Aorta (tissue), 5 donors: ENCODE measurements around the gene RIN3. TPM values are rescaled to one million over a fixed set of nuclear protein-coding genes. Genes with fewer than 3 reads are reported as not detected.

Source experiments
- ATAC-seq: fragments of 200-7000 bp; cut with Tn5 transposase; one replicate; pipeline ENCODE4 v1.9.1; 2022; ENCODE audit warnings: moderate library complexity; ENCODE audit not compliant: low FRiP score
- DNase-seq, 2 donors: peaks; one replicate each; pipeline ENCODE4 v3.0.0-alpha.2; 2020
- H3K27ac ChIP-seq, 2 donors: one replicate each; pipeline ENCODE4 v1.5.1; 2013; ENCODE audit warnings: low read length in 2 of 2, mild to moderate bottlenecking in 2 of 2, moderate library complexity in 2 of 2, control low read depth in 1 of 2, inconsistent platforms in 1 of 2, low read depth in 1 of 2
- H3K27me3 ChIP-seq, 2 donors: one replicate each; pipeline ENCODE4 v1.6.1; 2013; ENCODE audit warnings: control low read depth in 1 of 2, low read length in 1 of 2, mild to moderate bottlenecking in 1 of 2, moderate library complexity in 1 of 2; ENCODE audit not compliant: insufficient read depth in 2 of 2, control insufficient read depth in 1 of 2
- H3K36me3 ChIP-seq, 2 donors: one replicate each; pipeline ENCODE4 v1.6.1; 2013; ENCODE audit warnings: control low read depth in 1 of 2, low read length in 1 of 2, mild to moderate bottlenecking in 1 of 2; ENCODE audit not compliant: insufficient read depth in 2 of 2, control insufficient read depth in 1 of 2
- H3K4me1 ChIP-seq, 2 donors: one replicate each; pipeline ENCODE4 v1.6.1; 2013; ENCODE audit warnings: low read length in 2 of 2, control low read depth in 1 of 2, mild to moderate bottlenecking in 1 of 2, moderate library complexity in 1 of 2; ENCODE audit not compliant: insufficient read depth in 2 of 2, control insufficient read depth in 1 of 2
- H3K4me3 ChIP-seq, 2 donors: one replicate each; pipeline ENCODE4 v1.5.1; 2013; ENCODE audit warnings: low read length in 2 of 2, control low read depth in 1 of 2, mild to moderate bottlenecking in 1 of 2
- H3K9me3 ChIP-seq: one replicate; pipeline ENCODE4 v1.6.1; 2013; ENCODE audit warnings: mild to moderate bottlenecking, low read length; ENCODE audit not compliant: control insufficient read depth
- WGBS, 2 donors: extraction: QIAGEN DNeasy Blood & Tissue Kit; methylation state at CpG; one replicate each; pipeline ENCODE4 v1.1.7; 2013; 5-methylcytosine and 5-hydroxymethylcytosine counted together
- intact Hi-C, 2 donors: fragments of 100-400 bp; cut with DNase I; formaldehyde crosslinking; loops; one replicate each; pipeline versions ENCODE4 v1.14.2 to v1.15.0; 2022
- polyA plus RNA-seq, 2 donors: library from polyadenylated mRNA; stranded (reverse); fragments of 200-250 nt; gene quantifications; one replicate each; pipeline ENCODE4 v1.2.3, GENCODE V29; 2013
- total RNA-seq, 2 donors: library from RNA; stranded (reverse); fragmentation: NEBNext Ultra II Directional; extraction: Animal tissue kit (Norgen Biotek cat#: 25700); gene quantifications; one replicate each; pipeline ENCODE4 v1.2.1, GENCODE V29; 2021
- donor health status: healthy with polysubstance abuse.
- donor health status: Bipolar disorder and iron deficiency.
- donor health status: DM: no; HTN: no; CAD: no.
- donor health status: DM: no; HTN: no; CAD: no.
- donor health status: DM: yes; HTN: yes; CAD: no.

Gene RIN3
- total and polyA plus RNA-seq, 4 donors, result 10.5 to 53.8 (median 30.1) TPM

DNA sequence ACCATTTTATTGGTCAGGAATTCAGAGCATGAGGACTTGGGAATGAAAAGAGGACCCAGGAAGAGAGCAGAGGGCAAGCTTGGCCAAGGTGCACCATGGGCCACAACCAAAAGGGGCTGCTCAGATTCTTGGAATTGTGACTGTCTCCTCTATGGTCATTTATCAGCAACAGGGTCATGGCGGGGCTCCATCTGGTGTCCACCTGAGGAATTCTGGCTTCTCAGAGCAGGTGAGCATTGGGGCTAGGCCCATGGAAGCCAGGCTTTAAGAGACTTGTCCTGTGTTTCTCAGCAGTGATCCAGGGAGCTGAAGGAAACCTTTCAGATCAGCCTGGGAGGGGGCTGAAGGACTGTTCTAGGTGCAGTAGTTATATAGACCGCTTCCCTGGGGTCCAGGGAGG lies 2.6 kb upstream of the RIN3 start:
- 91 to 95% methylated on average over 2 of the region's 2 CpGs for WGBS, 2 donors
- no peak for ATAC-seq
- no peaks in the 10 kb centered on the region for H3K4me1 ChIP-seq
- no peak overlapping the region for H3K27ac ChIP-seq
- H3K36me3 ChIP-seq, result no peaks in the 10 kb centered on the region
- DNase-seq, result peak in 1 of 2 donors; percentile 21
- no peaks in the 10 kb centered on the region for H3K9me3 ChIP-seq
- intact Hi-C loops, result loop anchor here in 1 of 2 donors (5.0 kb wide), 1 partner anchor 76 kb away; no protein-coding TSS in a partner anchor
- no peak overlapping the region for H3K4me3 ChIP-seq
- H3K27me3 ChIP-seq, result no peaks in the 10 kb centered on the region

DNA sequence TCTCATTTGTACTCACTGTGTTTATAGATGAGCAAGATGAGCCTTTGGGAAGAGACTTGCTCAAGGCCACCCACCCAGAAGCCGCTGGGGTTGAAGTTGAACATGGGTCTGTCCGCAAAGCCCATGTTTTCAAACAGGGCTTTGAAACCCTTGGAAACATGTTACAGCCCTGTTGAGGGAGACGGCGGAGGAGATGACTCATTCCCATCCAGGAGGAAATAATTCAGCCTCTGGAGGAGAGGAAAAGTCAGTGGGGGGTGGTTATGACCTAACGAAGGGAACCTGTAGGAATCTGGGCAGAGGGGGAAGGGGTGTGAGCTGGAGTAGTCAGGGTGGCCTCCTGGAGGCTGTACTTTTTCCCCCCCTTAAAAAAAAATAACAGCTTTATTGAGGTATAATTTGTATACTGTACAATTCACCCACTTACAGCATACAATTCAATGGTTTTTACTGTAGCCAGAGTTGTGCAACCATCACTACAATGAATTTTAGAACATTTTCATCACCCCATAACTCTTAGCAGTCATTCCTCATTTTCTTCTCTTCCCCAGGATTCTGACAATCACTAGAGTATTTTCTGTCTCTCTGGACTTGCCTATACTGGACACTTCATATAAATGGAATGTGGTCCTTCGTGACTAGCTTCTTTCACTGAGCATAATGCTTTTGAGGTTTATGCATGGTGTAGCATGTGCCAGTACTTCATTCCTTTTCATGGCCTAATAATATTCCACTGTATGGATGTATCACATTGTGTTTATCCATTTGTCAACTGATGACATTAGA lies 1.9 kb upstream of the RIN3 start:
- intact Hi-C loops, result loop anchor here in 1 of 2 donors (5.0 kb wide), 1 partner anchor 76 kb away; no protein-coding TSS in a partner anchor
- no peaks in the 10 kb centered on the region for H3K36me3 ChIP-seq
- 25 to 34% methylated on average over 6 of the region's 6 CpGs for WGBS, 2 donors
- no peaks in the 10 kb centered on the region for H3K4me1 ChIP-seq
- no peak overlapping the region for H3K4me3 ChIP-seq
- ATAC-seq (peak; percentile 51), DNase-seq (peak in 1 of 2 donors; percentile 76)
- H3K9me3 ChIP-seq, result no peaks in the 10 kb centered on the region
- no peaks in the 10 kb centered on the region for H3K27me3 ChIP-seq
- peak overlapping the region in 1 of 2 donors; percentile 50 for H3K27ac ChIP-seq

- Histone ChIP-seq H3K9me3 (no peaks in the 10 kb centered on the region), H3K27ac (peak overlapping the region in 1 of 2 donors; percentile 80), H3K36me3 (no peaks in the 10 kb centered on the region), H3K27me3 (no peaks in the 10 kb centered on the region), H3K4me3 (peak overlapping the region in 1 of 2 donors; percentile 70), H3K4me1 (no peaks in the 10 kb centered on the region)
- intact Hi-C loops, result loop anchor here in 1 of 2 donors (5.0 kb wide), 1 partner anchor 74 kb away; no protein-coding TSS in a partner anchor
- DNase-seq, result peak in 1 of 2 donors; percentile 49
- 81 to 85% methylated on average over 9 of the region's 9 CpGs for WGBS, 2 donors
- no peak for ATAC-seq
Measured at GRCh38 chr14:92512807-92513203, 776 bp upstream of the RIN3 start.

DNA sequence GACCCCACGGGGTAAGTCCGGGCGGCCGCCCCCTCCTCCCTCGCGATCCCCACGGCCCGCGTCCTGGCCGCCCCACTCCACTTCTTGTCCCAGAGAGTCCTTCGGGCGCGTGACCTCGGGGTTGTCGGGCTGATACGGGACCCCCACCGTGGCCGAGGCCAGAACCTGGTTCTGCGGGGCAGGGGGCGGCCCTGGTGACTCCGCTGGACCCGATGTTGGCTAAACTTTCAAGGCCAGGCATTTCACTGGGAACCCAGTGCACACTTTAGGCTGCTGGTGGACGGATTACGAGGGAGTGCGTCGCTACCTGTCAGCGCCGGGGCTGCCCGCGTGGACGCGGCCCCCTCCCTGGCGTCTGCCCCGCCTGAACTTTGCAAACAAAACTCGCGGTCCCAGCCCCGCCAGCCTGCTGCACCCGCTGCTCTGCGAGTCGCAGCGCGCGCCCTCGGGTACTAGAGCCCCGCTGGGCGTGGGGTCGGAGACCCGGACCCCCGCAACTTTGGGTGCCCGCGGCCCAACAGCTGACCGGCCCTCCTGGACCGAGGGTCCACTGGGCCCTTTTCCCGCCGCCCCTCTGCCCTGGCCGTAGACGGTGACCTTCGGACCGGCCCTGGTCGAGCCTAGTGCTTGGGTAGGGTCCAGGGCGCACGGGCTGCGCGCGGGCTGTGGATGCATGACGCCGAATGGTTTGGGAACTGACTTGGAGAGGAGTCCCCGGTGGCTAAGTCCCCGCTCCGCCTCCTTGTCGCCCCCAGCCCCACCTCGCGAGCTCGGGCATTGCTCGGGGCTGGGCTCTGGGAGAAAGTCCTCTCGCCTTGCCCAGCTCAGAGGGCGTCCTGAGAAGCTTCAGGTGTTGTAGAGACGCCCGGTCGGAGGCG lies 624 bp downstream of the RIN3 start:
- 2 to 3% methylated on average over 66 to 81 of the region's 81 CpGs for WGBS, 2 donors
- Histone ChIP-seq H3K27ac (peak overlapping the region; percentile 53 to 80), H3K27me3 (no peaks in the 10 kb centered on the region), H3K4me1 (no peaks in the 10 kb centered on the region), H3K9me3 (no peaks in the 10 kb centered on the region), H3K4me3 (peak overlapping the region; percentile 70 to 74), H3K36me3 (no peaks in the 10 kb centered on the region)
- DNase-seq, result peak; percentile 64 to 83
- ATAC-seq, result peak; percentile 64
- intact Hi-C loops, result loop anchor here (2.0 to 5.0 kb wide), 2 partner anchors 27 to 73 kb away; no protein-coding TSS in a partner anchor

DNA sequence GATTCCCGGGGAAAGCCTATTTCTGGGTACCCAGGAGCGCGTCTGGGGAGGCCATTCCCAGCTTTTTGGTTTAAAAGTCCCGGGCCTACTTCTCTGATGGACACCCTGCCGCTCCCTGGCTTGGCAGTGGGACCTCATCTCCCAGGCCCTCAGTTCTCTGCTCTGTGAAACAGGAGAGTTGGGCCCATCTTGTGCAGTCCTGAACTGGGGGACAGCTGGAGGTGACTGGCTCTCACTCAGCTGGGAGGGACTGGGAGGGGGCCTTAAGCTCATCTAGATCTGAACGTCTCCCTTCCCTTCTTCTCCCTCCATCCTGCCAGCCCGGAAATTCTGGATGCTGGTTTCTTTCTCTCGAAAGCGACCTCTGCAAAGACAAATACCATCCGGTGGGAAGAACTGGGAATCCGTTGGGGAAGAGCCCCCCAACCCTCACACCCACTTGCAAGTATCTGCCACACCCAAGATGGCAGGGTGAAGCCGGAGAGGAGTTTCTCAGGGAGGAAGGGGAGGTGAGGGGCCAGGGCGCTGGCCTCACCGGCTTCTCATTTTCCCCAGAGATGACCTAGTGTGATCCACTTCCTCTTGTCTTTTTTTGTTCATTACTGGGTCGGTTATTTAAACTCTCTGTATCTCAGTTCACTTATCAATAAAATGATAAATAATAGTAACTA lies 1.4 kb downstream of the RIN3 start:
- intact Hi-C loops, result loop anchor here (2.0 to 5.0 kb wide), 2 partner anchors 26 to 72 kb away; no protein-coding TSS in a partner anchor
- no peaks in the 10 kb centered on the region for H3K9me3 ChIP-seq
- ATAC-seq, result no peak
- DNase-seq, result peak in 1 of 2 donors; percentile 45
- no peaks in the 10 kb centered on the region for H3K36me3 ChIP-seq
- no peak overlapping the region for H3K27ac ChIP-seq
- no peaks in the 10 kb centered on the region for H3K4me1 ChIP-seq
- H3K4me3 ChIP-seq, result peak overlapping the region; percentile 70 to 74
- 38 to 51% methylated on average over 15 of the region's 15 CpGs for WGBS, 2 donors
- H3K27me3 ChIP-seq, result no peaks in the 10 kb centered on the region

- no peak overlapping the region for H3K4me3 ChIP-seq
- ATAC-seq, result no peak
- no peak overlapping the region for H3K27ac ChIP-seq
- intact Hi-C loops, result loop anchor here in 1 of 2 donors (2.0 kb wide), 1 partner anchor 25 kb away; no protein-coding TSS in a partner anchor
- H3K27me3 ChIP-seq, result no peaks in the 10 kb centered on the region
- no peaks in the 10 kb centered on the region for H3K4me1 ChIP-seq
- no peaks in the 10 kb centered on the region for H3K36me3 ChIP-seq
- H3K9me3 ChIP-seq, result no peaks in the 10 kb centered on the region
- peak in 1 of 2 donors; percentile 41 for DNase-seq
- 91 to 95% methylated on average over 5 of the region's 5 CpGs for WGBS, 2 donors
Measured at GRCh38 chr14:92515546-92516343, 2.2 kb downstream of the RIN3 start.

DNA sequence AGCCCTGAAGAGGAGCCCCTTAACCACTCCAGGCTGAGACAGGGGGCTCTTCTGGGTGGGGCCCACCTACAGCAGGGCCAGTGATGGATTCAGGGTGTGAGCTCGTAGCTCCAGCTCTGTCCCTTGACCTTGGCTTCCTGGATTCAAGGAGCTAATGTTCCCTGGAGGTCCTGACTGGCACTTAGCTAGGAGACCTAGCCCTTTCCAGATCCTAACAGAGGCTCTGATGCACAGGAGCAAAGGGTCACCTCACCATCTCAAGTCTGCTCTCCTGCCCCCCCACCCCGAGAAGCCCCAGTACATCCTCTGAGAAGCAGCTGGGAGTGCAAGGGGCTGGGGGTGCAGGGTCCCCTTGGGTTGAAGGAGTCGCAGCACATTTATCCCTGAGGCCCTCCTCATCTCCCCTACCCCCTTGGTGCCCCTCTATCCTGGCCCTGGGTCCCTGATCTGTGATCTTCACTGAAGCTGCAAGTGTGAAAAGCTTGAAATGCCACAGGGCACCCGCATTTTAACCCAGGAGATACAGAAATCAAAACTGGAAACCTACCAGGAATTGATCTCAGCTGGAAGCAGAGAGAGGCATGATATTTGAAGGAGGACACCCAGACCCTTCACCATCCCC lies 2.9 kb downstream of the RIN3 start:
- 93 to 94% methylated on average over 4 of the region's 4 CpGs for WGBS, 2 donors
- no peaks in the 10 kb centered on the region for H3K36me3 ChIP-seq
- H3K27me3 ChIP-seq, result no peaks in the 10 kb centered on the region
- no peak overlapping the region for H3K4me3 ChIP-seq
- ATAC-seq, result no peak
- H3K9me3 ChIP-seq, result no peaks in the 10 kb centered on the region
- DNase-seq, result peak in 1 of 2 donors; percentile 24
- peak overlapping the region in 1 of 2 donors; percentile 22 for H3K27ac ChIP-seq
- no peaks in the 10 kb centered on the region for H3K4me1 ChIP-seq
- intact Hi-C loops, result no loop called here
